Trophoblast cell (in vitro differentiated cells and primary cell): ENCODE data around the gene LRR1.

ENCODE experiments used
- DNase-seq, 2 donors: peaks; one replicate each; pipeline ENCODE4 v3.0.0-alpha.2; 2016
- H2AFZ ChIP-seq: 2 replicates; pipeline ENCODE4 v1.6.1; 2013; ENCODE audit warnings: low read length, moderate library complexity, mild to moderate bottlenecking; ENCODE audit not compliant: insufficient read depth, poor library complexity
- H2AK5ac ChIP-seq: 2 replicates; pipeline ENCODE4 v1.6.1; 2013; ENCODE audit warnings: mild to moderate bottlenecking, low read length
- H2BK120ac ChIP-seq: 2 replicates; pipeline ENCODE4 v1.6.1; 2013; ENCODE audit warnings: low read length, mild to moderate bottlenecking, moderate library complexity; ENCODE audit not compliant: insufficient read depth, poor library complexity
- H2BK12ac ChIP-seq: 2 replicates; pipeline ENCODE4 v1.6.1; 2013; ENCODE audit warnings: mild to moderate bottlenecking, low read length, moderate library complexity
- H2BK5ac ChIP-seq: 2 replicates; pipeline ENCODE4 v1.6.1; 2013; ENCODE audit warnings: low read length, low read depth, moderate library complexity, mild to moderate bottlenecking; ENCODE audit not compliant: poor library complexity
- H3K14ac ChIP-seq: 2 replicates; pipeline ENCODE4 v1.6.1; 2013; ENCODE audit warnings: mild to moderate bottlenecking, low read length
- H3K18ac ChIP-seq: 2 replicates; pipeline ENCODE4 v1.6.1; 2013; ENCODE audit warnings: mild to moderate bottlenecking, low read length
- H3K23ac ChIP-seq: 2 replicates; pipeline ENCODE4 v1.6.1; 2013; ENCODE audit warnings: low read length
- H3K27ac ChIP-seq: 2 replicates; pipeline ENCODE4 v1.5.1; 2013; ENCODE audit warnings: low read depth, mild to moderate bottlenecking, inconsistent platforms, low read length, moderate library complexity
- H3K27me3 ChIP-seq: 2 replicates; pipeline ENCODE4 v1.6.1; 2013; ENCODE audit warnings: inconsistent platforms, mild to moderate bottlenecking, low read length, moderate library complexity; ENCODE audit not compliant: insufficient read depth
- H3K36me3 ChIP-seq, 2 experiments: 1 replicate in 1 of 2; 2 replicates in 1 of 2; pipeline ENCODE4 v1.6.1; 2013; ENCODE audit warnings: low read length in 2 of 2, mild to moderate bottlenecking in 2 of 2, moderate library complexity in 1 of 2; ENCODE audit not compliant: insufficient read depth in 2 of 2, control insufficient read depth in 1 of 2
- H3K4ac ChIP-seq: 2 replicates; pipeline ENCODE4 v1.6.1; 2013; ENCODE audit warnings: low read depth, mild to moderate bottlenecking, low read length, moderate library complexity
- H3K4me1 ChIP-seq, 2 experiments: 1 replicate in 1 of 2; 2 replicates in 1 of 2; pipeline ENCODE4 v1.6.1; 2013; ENCODE audit warnings: low read length in 2 of 2, mild to moderate bottlenecking in 2 of 2, moderate library complexity in 1 of 2; ENCODE audit not compliant: insufficient read depth in 2 of 2, control insufficient read depth in 1 of 2
- H3K4me2 ChIP-seq: 2 replicates; pipeline ENCODE4 v1.6.1; 2013; ENCODE audit warnings: inconsistent platforms, mild to moderate bottlenecking, low read length, moderate library complexity
- H3K4me3 ChIP-seq: 2 replicates; pipeline ENCODE4 v1.5.1; 2013; ENCODE audit warnings: mild to moderate bottlenecking, low read depth, low read length, inconsistent platforms
- H3K79me1 ChIP-seq: one replicate; pipeline ENCODE4 v1.6.1; 2013; ENCODE audit warnings: low read length
- H3K79me2 ChIP-seq: 2 replicates; pipeline ENCODE4 v1.6.1; 2013; ENCODE audit warnings: low read length, mild to moderate bottlenecking; ENCODE audit not compliant: control insufficient read depth, insufficient read depth, poor library complexity
- H3K9ac ChIP-seq: 2 replicates; pipeline ENCODE4 v1.6.1; 2013; ENCODE audit warnings: mild to moderate bottlenecking, low read length
- H3K9me3 ChIP-seq: 2 replicates; pipeline ENCODE4 v1.6.1; 2013; ENCODE audit warnings: low read depth, mild to moderate bottlenecking, control low read depth, inconsistent platforms, low read length; ENCODE audit not compliant: insufficient read depth
- H4K12ac ChIP-seq: 2 replicates; pipeline ENCODE4 v1.6.1; 2013; ENCODE audit warnings: low read depth, mild to moderate bottlenecking, low read length, moderate library complexity
- H4K8ac ChIP-seq: 2 replicates; pipeline ENCODE4 v1.6.1; 2013; ENCODE audit warnings: low read depth, mild to moderate bottlenecking, low read length, moderate library complexity
- H4K91ac ChIP-seq: one replicate; pipeline ENCODE4 v1.6.1; 2013; ENCODE audit warnings: low read depth, mild to moderate bottlenecking, low read length, moderate library complexity
- WGBS: extraction: QIAGEN DNeasy Blood & Tissue Kit; methylation state at CpG from one replicate; pipeline ENCODE4 v1.1.7; 2013; ENCODE audit warnings: missing lambda C conversion rate; ENCODE audit not compliant: insufficient read length, insufficient coverage; ENCODE audit errors: extremely low coverage; 5-methylcytosine and 5-hydroxymethylcytosine counted together

The LRR1 gene

DNA sequence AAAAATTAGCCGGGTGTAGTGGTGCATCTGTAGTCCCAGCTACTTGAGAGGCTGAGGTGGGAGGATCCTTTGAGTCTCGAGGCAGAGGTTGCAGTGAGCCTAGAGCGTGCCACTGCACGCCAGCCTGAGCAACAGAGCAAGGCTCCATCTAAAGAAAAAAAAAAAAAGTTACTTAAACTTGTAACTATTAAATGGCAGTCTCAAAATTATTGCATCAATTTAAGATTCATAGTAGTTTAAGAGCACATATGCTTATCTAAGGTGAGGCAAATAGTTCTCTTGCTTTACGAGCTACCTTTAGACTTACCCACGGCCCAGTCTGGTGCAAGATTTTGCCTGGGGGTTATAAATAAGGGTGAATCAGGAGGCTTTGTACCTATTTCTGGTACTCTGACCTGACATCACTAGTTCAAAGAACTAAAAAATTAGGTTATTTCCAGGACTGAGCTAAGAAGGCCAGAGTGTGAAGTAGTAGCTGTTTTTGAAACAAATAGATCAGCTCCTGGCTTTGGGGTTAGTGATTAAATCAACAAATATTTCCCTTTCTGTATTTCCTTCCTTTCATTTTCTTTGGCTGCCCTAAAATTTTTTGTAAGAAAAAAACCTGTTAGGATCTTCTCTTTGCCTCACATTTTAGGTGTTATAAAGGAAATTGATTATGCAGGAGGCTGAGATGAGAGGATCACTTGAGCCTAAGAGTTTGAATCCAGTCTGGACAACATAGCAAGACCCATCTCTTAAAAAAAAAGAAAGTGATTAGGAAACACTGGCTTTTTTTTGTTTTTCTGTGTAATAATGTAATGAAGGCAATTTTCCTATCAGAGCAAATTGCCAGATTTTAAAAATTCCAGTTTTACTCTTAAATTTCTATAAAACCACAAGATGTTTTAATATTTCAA lies 25.4 kb downstream of the LRR1 start:
- Histone ChIP-seq H3K9me3 (no peaks in the 10 kb centered on the region), H4K91ac (no peak overlapping the region), H3K27me3 (no peaks in the 10 kb centered on the region), H3K9ac (no peak overlapping the region), H3K23ac (no peak overlapping the region), H2BK5ac (no peak overlapping the region), H3K4me3 (no peak overlapping the region), H4K12ac (no peak overlapping the region), H3K4me1 (peaks cover 3 to 9% of the 10 kb centered on the region in 2 experiments), H2AK5ac (no peak overlapping the region), H3K79me1 (peaks cover 13% of the 10 kb centered on the region), H3K36me3 (peaks cover 4 to 8% of the 10 kb centered on the region in 2 experiments), H3K4me2 (no peak overlapping the region), H3K18ac (no peak overlapping the region), H2AFZ (no peak overlapping the region), H2BK12ac (no peak overlapping the region), H4K8ac (no peak overlapping the region), H2BK120ac (no peak overlapping the region), H3K14ac (no peak overlapping the region), H3K79me2 (peaks cover 20% of the 10 kb centered on the region), H3K27ac (no peak overlapping the region), H3K4ac (no peak overlapping the region)
- peak; percentile 64 to 67 for DNase-seq
- no CpG with 5 or more reads among the region's 6 CpGs for WGBS

DNA sequence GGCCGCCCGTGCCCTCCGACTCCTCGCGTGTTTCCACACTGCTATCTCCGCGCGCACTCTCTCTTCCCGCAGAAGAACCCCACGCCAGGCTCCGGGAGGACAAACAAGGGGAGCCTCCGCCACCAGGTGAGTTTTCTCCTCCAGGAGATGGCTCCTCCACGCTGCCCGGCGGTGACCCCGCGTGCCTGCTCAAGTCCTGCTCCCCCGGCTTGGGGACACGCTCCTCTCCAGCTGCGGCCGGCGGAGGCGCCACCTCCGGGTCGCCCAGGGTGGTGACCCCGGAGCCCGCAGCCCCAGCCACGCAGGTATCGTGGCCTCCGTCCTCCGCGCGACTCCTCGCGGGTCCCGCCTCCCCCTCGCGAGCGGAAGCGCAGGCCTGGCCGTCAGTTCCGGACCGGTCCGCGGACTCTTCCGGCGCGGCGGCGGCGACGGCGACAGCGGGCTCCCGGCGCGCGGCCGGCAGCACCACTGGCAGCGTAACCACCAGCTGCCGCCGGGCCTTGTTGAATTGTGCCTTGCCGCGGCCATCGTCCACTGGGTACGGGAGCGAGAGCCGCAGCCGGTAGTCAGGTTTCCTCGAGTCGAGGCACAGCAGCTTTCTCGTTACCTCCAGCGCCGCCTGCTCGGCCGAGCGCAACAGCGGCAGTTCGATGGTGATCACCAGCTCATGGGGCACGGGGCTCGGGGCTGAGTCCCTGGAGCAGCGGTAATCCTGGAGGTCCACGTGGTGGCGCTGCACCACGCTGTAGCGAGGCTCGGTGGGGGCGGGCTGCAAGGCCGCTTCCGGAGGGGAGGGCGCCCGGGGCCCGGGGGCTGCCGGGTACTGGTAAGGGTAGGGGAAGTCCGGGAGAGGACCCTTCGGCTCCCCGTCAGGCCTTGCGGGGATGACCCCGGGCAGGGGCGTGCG lies 35.2 kb downstream of the LRR1 start:
- Histone ChIP-seq H2BK12ac (no peak overlapping the region), H3K4me3 (peak overlapping the region; percentile 87), H2BK5ac (peak overlapping the region; percentile 71), H4K8ac (peak overlapping the region; percentile 83), H3K27me3 (no peaks in the 10 kb centered on the region), H3K4me1 (no peaks in the 10 kb centered on the region), H3K14ac (peak overlapping the region; percentile 89), H3K18ac (peak overlapping the region; percentile 82), H3K79me2 (peaks cover 15% of the 10 kb centered on the region), H2BK120ac (peak overlapping the region; percentile 65), H3K4me2 (peak overlapping the region; percentile 70), H2AK5ac (no peak overlapping the region), H3K4ac (peak overlapping the region; percentile 35), H2AFZ (peak overlapping the region; percentile 93), H3K27ac (peak overlapping the region; percentile 97), H4K91ac (peak overlapping the region; percentile 87), H4K12ac (peak overlapping the region; percentile 94), H3K23ac (no peak overlapping the region), H3K9ac (peak overlapping the region; percentile 95), H3K79me1 (peaks cover 16% of the 10 kb centered on the region), H3K36me3 (peaks cover 1 to 5% of the 10 kb centered on the region in 2 experiments), H3K9me3 (no peaks in the 10 kb centered on the region)
- WGBS, result no CpG with 5 or more reads among the region's 101 CpGs
- DNase-seq, result peak; percentile 95 to 96

DNA sequence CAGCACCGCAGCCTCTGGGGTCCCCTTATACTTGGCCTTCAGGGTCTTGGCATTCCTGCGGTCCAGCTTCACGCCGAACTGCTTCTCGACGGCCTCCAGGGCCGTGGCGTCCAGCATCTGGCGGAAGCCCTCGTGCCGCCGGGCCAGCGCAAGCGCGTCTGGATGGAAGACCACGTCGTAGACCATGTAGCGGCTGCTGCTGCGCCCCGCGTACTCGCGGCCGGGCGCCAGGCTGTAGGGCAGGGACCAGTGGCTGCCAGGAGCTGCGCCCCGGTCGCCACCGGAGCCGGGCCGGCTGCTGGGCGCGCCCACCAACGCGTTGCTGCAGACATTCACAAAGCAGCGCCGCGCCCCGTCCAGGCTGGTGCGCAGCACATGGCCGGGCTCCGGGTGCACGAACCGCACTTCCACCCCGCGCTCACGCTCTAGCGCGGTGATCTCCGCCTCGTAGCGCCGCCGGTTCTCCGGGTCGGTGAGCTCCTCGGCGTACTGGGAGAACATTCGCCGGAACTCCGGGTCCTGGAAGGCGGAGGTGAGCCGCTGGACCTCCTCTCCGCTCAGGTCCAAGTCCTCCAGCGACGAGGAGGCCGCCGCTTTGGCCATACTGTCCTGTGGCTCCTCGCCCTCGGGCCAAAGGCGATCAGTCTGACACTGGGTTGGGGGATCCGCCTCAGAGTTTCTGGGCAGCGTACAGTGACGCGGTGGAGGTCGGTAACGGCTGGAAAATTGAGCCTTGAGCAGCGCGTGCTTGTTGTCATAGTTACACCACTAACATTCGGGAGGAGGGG lies 36.0 kb downstream of the LRR1 start, which contains the start of gene DNAAF2:
DNAAF2 (minus strand) TSS at position 698 of the 788 bp plus-strand sequence; CDS start at position 603, 95 bp downstream.
- H3K4me2 ChIP-seq, result peak within 1 kb of the TSS; percentile 70
- peak within 1 kb of the TSS; percentile 83 for H4K8ac ChIP-seq
- no peaks in the 10 kb centered on the region for H3K4me1 ChIP-seq
- peak within 1 kb of the TSS; percentile 88 for H3K9ac ChIP-seq
- peak within 1 kb of the TSS; percentile 93 for H2AFZ ChIP-seq
- no peaks in the 10 kb centered on the region for H3K27me3 ChIP-seq
- peak within 1 kb of the TSS; percentile 54 for H2BK120ac ChIP-seq
- WGBS, result no CpG with 5 or more reads among the region's 80 CpGs
- peak within 1 kb of the TSS; percentile 87 for H4K91ac ChIP-seq
- H3K36me3 ChIP-seq, result peaks cover 1 to 8% of the 10 kb centered on the region in 2 experiments
- H3K4me3 ChIP-seq, result peak within 1 kb of the TSS; percentile 87
- peak; percentile 62 to 78 for DNase-seq
- H2BK12ac ChIP-seq, result no peak within 1 kb of the TSS
- no peaks in the 10 kb centered on the region for H3K9me3 ChIP-seq
- peak within 1 kb of the TSS; percentile 62 for H3K4ac ChIP-seq
- H4K12ac ChIP-seq, result peak within 1 kb of the TSS; percentile 94
- H3K79me2 ChIP-seq, result peaks cover 15% of the 10 kb centered on the region
- peak within 1 kb of the TSS; percentile 71 for H2BK5ac ChIP-seq
- peak within 1 kb of the TSS; percentile 89 for H3K14ac ChIP-seq
- no peak within 1 kb of the TSS for H3K23ac ChIP-seq
- peak within 1 kb of the TSS; percentile 53 for H2AK5ac ChIP-seq
- peak within 1 kb of the TSS; percentile 82 for H3K18ac ChIP-seq
- peaks cover 16% of the 10 kb centered on the region for H3K79me1 ChIP-seq
- H3K27ac ChIP-seq, result peak within 1 kb of the TSS; percentile 97
